Stomach (tissue), 4 donors: ENCODE measurements around the gene ALX4.

Experiments used
- CTCF ChIP-seq, 7 experiments: fragments of 450-650 bp in 4 of 7; fragments of 200-600 bp in 3 of 7; sonication (generic) in 3 of 7; IDR thresholded peaks; one replicate each; pipeline ENCODE4 v1.5.1; 2016 to 2019; ENCODE audit warnings: antibody characterized with exemption in 7 of 7, control low read depth in 2 of 7, mild to moderate bottlenecking in 1 of 7
- EP300 ChIP-seq: sonication (generic); formaldehyde crosslinking; IDR thresholded peaks from one replicate; pipeline ENCODE4 v1.6.1; 2017; ENCODE audit warnings: antibody characterized with exemption
- POLR2AphosphoS5 ChIP-seq, 3 donors: sonication (generic); formaldehyde crosslinking; IDR thresholded peaks; one replicate each; pipeline ENCODE4 v1.6.1; 2016; ENCODE audit warnings: antibody characterized with exemption in 3 of 3

DNA sequence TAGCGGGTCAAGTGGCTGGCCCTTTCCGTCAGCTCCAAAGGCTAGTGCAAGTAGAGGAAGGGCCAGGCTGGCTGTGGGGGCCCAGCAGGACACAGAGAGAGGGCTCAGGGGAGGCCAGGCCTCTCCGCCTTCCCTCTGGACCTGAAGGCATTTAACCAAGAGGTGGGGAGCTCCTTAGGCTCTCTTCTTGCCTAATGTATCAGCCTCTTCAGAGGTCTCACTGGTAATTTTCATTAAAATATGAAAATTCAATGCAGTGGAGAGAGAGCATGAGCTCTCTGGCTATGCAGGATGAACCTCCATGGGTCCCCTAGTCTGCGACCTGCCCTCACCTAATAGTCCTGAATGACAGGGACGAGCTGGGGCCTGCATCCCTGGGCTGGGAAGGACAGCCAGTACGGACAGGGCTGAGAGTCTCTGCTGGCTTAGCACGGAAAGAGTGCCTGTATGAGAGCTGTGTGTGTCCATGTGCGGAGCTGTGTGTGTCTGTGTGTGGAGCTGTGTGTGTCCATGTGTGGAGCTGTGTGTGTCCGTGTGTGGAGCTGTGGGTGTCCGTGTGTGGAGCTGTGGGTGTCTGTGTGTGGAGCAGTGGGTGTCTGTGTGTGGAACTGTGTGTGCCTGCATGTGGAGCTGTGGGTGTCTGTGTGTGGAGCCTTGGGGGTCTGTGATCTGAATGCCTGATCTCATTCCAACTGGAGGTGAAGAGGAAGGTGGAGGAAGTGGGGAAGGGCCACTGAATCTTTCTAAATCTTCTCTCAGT is 2.4 kb downstream of the ALX4 start:
- TF ChIP-seq CTCF (IDR thresholded peaks at IDR 0.05), result no peak
- no peak for TF ChIP-seq EP300
- no peak for TF ChIP-seq POLR2AphosphoS5 (IDR thresholded peaks at IDR 0.05)
